T-helper 17 cell (primary cell): ENCODE data around the gene RAB14. TPM values are rescaled to one million over a fixed set of nuclear protein-coding genes. Genes with fewer than 3 reads are reported as not detected.
A peak's percentile ranks its signal among the peaks of the same experiment; 100 is the strongest.

ENCODE experiments used
- ATAC-seq: fragments of 150-1000 bp; cut with Tn5 transposase; 2 replicates; pipeline ENCODE4 v1.10.0; 2021; ENCODE audit warnings: mild to moderate bottlenecking, moderate library complexity
- DNase-seq, 3 donors: peaks; one replicate each; pipeline versions ENCODE4 v3.0.0 to v3.0.0-alpha.2; 2020 to 2021
- H3K9me3 ChIP-seq: one replicate; pipeline ENCODE4 v1.7.0; 2013; ENCODE audit warnings: low read length, mild to moderate bottlenecking; ENCODE audit not compliant: control insufficient read depth, poor library complexity, severe bottlenecking
- H3K27ac Mint-ChIP-seq: one replicate; pipeline ENCODE4 v1.8.0; 2022; ENCODE audit warnings: mild to moderate bottlenecking, moderate library complexity, mixed read lengths
- H3K27me3 Mint-ChIP-seq: one replicate; pipeline ENCODE4 v1.8.0; 2022; ENCODE audit warnings: mixed read lengths
- H3K36me3 Mint-ChIP-seq: one replicate; pipeline ENCODE4 v1.8.0; 2022; ENCODE audit warnings: low read depth, mixed read lengths
- H3K4me1 Mint-ChIP-seq: one replicate; pipeline ENCODE4 v1.8.0; 2022; ENCODE audit warnings: mild to moderate bottlenecking, mixed read lengths
- H3K4me3 Mint-ChIP-seq: one replicate; pipeline ENCODE4 v1.8.0; 2022; ENCODE audit warnings: mild to moderate bottlenecking, moderate library complexity, mixed read lengths
- total RNA-seq, 4 donors: library from RNA in 2 of 4; stranded (reverse) in 2 of 4; gene quantifications; one replicate each; pipeline ENCODE4 v1.2.3 and lab custom pipeline; 2022 to 2026

Gene RAB14
- 10 to 100 TPM; 42.1 to 49.8 TPM for total RNA-seq
- total RNA-seq (lab: John Stamatoyannopoulos, UW), result 69.4 to 102 reads per million in 2 donors

DNA sequence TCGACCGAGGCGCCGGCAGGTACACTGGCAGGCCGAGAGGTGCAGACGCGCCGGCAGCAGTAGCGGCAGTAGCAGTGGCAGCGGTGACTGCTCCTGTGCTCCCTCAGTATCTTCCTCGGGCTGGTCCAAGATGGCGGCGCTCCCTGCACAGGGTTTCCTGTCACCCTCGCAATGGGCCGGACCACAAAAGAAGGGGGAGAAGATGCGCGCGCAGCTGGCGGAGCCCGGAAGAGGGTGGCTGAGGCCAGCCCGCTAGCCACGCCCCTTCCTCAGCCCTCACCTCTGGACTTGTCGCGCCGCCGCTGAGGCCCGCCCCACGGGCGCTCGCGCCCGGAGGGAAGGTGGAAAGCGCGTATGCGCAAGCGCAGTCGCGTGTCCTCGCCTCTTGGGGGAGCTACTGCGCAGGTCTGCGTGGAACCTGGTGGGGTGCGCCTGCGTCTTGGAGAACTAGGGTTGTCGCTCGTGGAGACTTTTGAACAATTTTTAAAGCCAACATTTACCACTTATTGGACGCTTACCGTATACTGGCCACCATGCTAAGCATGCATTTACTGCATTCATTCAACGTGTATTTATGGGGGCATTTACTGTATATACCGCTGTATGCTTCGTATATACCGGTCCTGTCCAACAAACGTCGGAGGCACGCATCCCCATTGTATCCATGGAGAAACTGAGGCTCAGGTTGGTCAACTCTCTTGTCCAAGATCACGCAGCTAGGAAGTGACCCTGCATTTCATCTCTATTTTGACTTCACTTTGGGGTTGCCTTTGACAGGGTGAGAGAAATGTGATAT, at the start of gene RAB14:
Gene RAB14 (minus strand): TSS at position 132 of the 796 bp plus-strand sequence. CDS start 8,457 bp downstream, outside the sequence.
- H3K4me1 Mint-ChIP-seq, result peaks cover 29% of the 10 kb centered on the region
- no peaks in the 10 kb centered on the region for H3K36me3 Mint-ChIP-seq
- ATAC-seq (peak; percentile 89), DNase-seq (peak; percentile 100)
- no peaks in the 10 kb centered on the region for H3K27me3 Mint-ChIP-seq
- H3K4me3 Mint-ChIP-seq, result peak within 1 kb of the TSS; percentile 92
- peak within 1 kb of the TSS; percentile 88 for H3K27ac Mint-ChIP-seq
- H3K9me3 ChIP-seq, result no peaks in the 10 kb centered on the region

- H3K27ac Mint-ChIP-seq, result no peak overlapping the region
These were observed 47.9 kb upstream of the RAB14 start for GRCh38 chr9:121249563-121249962.

GRCh38 chr9:121246821-121247561, 45.3 kb upstream of the RAB14 start:
- H3K27ac Mint-ChIP-seq, result no peak overlapping the region
- H3K36me3 Mint-ChIP-seq, result peaks cover 7% of the 10 kb centered on the region
- no peak overlapping the region for H3K4me3 Mint-ChIP-seq
- peaks cover 2% of the 10 kb centered on the region for H3K4me1 Mint-ChIP-seq
- no peaks in the 10 kb centered on the region for H3K27me3 Mint-ChIP-seq
- DNase-seq (no peak), ATAC-seq (no peak)
- peaks cover 7% of the 10 kb centered on the region for H3K9me3 ChIP-seq

More at GRCh38 chr9:121249563-121249962, 47.9 kb upstream of the RAB14 start:
- H3K4me1 Mint-ChIP-seq, result peaks cover 4% of the 10 kb centered on the region
- no peak overlapping the region for H3K4me3 Mint-ChIP-seq
- ATAC-seq (peak; percentile 48), DNase-seq (no peak)
- H3K27me3 Mint-ChIP-seq, result no peaks in the 10 kb centered on the region
- peaks cover 5% of the 10 kb centered on the region for H3K36me3 Mint-ChIP-seq
- peaks cover under 1% of the 10 kb centered on the region for H3K9me3 ChIP-seq

GRCh38 chr9:121242959-121243346, 41.3 kb upstream of the RAB14 start:
- peaks cover 7% of the 10 kb centered on the region for H3K9me3 ChIP-seq
- Mint-ChIP-seq H3K36me3 (peaks cover 11% of the 10 kb centered on the region), H3K27me3 (no peaks in the 10 kb centered on the region), H3K4me3 (no peak overlapping the region), H3K4me1 (no peaks in the 10 kb centered on the region), H3K27ac (no peak overlapping the region)
- DNase-seq (no peak), ATAC-seq (no peak)

DNA sequence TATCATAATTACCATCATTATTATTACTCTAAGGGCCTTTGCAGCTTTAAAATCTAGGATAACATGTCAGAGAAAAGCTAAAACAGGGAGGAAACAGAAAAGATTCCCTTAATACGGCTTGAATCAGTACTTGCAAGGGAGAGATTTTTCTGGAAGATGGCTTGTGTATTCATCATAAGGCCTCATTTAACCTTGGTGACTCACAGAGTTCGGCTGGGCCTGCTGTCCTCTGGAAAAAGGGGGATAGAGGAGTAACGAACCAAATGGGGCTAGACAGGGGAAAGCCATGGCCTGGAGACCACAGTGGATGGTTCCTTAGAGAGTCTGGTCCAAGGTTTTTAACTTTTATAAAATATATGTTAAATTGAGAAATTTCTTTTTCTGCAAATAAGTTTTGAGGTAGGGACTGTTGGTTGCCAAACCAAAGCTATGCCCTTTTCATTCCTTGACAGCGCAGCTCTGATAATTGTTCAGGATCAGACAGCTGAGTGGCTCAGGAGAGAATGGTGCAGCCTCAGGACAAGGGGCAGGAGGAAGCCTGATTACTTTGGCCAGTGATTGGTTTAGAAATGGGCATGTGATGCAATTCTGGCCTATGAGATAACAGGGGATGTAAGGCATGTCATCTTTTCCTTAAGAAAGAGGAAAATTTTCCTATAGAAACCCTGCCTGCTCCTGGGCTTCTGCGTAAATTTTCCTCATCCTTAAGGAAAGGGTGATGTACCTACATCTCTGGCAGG, 40.7 kb upstream of the RAB14 start:
- Mint-ChIP-seq H3K27me3 (no peaks in the 10 kb centered on the region), H3K4me1 (peaks cover under 1% of the 10 kb centered on the region), H3K4me3 (no peak overlapping the region), H3K27ac (no peak overlapping the region), H3K36me3 (peaks cover 11% of the 10 kb centered on the region)
- ATAC-seq (no peak), DNase-seq (no peak)
- peaks cover 7% of the 10 kb centered on the region for H3K9me3 ChIP-seq

- DNase-seq (no peak), ATAC-seq (no peak)
- H3K36me3 Mint-ChIP-seq, result peaks cover 8% of the 10 kb centered on the region
- H3K4me1 Mint-ChIP-seq, result peaks cover 2% of the 10 kb centered on the region
- no peak overlapping the region for H3K27ac Mint-ChIP-seq
- H3K27me3 Mint-ChIP-seq, result no peaks in the 10 kb centered on the region
- H3K4me3 Mint-ChIP-seq, result no peak overlapping the region
- H3K9me3 ChIP-seq, result peaks cover 7% of the 10 kb centered on the region
These were observed 38.9 kb upstream of the RAB14 start for GRCh38 chr9:121240472-121241135.

DNA sequence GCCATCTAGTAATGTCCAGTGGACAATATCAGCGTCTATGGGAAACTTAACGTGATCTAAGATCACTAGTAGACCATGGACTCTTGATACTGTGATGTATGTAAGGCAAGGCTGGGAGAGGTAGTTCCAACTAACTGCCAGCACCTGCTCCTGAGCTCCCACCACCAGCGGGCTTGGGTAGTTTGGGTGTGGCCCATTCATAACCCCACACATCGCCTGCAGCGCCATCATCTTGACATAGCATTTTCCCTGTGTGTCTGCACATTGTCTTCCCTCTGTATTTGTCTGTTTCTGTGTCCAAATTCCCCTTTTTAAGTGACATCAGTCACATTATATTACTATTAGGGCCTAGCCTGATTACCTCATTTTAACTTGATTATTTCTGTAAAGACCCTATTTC, 38.2 kb upstream of the RAB14 start:
- H3K27ac Mint-ChIP-seq, result no peak overlapping the region
- H3K36me3 Mint-ChIP-seq, result peaks cover 8% of the 10 kb centered on the region
- peaks cover 7% of the 10 kb centered on the region for H3K9me3 ChIP-seq
- H3K4me1 Mint-ChIP-seq, result peaks cover 2% of the 10 kb centered on the region
- H3K27me3 Mint-ChIP-seq, result no peaks in the 10 kb centered on the region
- DNase-seq, result no peak
- no peak for ATAC-seq
- H3K4me3 Mint-ChIP-seq, result no peak overlapping the region

- ATAC-seq, result no peak
- peaks cover 8% of the 10 kb centered on the region for H3K36me3 Mint-ChIP-seq
- H3K4me1 Mint-ChIP-seq, result peaks cover 2% of the 10 kb centered on the region
These were observed 37.4 kb upstream of the RAB14 start for GRCh38 chr9:121239071-121239470.

GRCh38 chr9:121237916-121238315, 36.2 kb upstream of the RAB14 start:
- ATAC-seq (no peak), DNase-seq (no peak)
- Mint-ChIP-seq H3K4me1 (peaks cover 2% of the 10 kb centered on the region), H3K4me3 (no peak overlapping the region), H3K27me3 (no peaks in the 10 kb centered on the region), H3K36me3 (peaks cover 6% of the 10 kb centered on the region), H3K27ac (no peak overlapping the region)
- peaks cover 2% of the 10 kb centered on the region for H3K9me3 ChIP-seq

More at GRCh38 chr9:121239071-121239470, 37.4 kb upstream of the RAB14 start:
- Mint-ChIP-seq H3K27me3 (no peaks in the 10 kb centered on the region), H3K27ac (no peak overlapping the region), H3K4me3 (no peak overlapping the region)
- peaks cover 4% of the 10 kb centered on the region for H3K9me3 ChIP-seq
- DNase-seq, result no peak

- Mint-ChIP-seq H3K4me3 (no peak overlapping the region), H3K27me3 (no peaks in the 10 kb centered on the region), H3K4me1 (peaks cover 2% of the 10 kb centered on the region), H3K27ac (no peak overlapping the region), H3K36me3 (peaks cover 11% of the 10 kb centered on the region)
- no peaks in the 10 kb centered on the region for H3K9me3 ChIP-seq
- ATAC-seq, result no peak
- DNase-seq, result no peak
These were observed 33.8 kb upstream of the RAB14 start for GRCh38 chr9:121235512-121235911.

DNA sequence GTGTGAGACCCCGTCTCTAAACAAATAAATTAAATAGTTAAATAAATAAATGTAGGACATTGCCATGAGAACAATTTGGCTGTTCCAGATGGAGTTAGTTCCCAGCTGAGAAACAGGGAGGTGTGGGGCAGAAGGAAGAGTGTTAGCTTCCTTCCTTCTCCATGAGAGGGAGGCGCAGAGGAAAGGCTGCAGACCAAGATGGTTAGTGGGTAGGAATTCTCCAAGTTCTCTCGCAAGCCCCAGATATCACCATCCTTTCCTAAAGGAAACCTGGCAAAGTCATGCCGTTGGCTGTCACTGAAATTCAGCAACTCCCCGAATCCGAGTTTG, 33.1 kb upstream of the RAB14 start:
- ATAC-seq (no peak), DNase-seq (no peak)
- Mint-ChIP-seq H3K4me1 (peaks cover 2% of the 10 kb centered on the region), H3K27me3 (no peaks in the 10 kb centered on the region), H3K27ac (no peak overlapping the region), H3K36me3 (peaks cover 8% of the 10 kb centered on the region), H3K4me3 (no peak overlapping the region)
- no peaks in the 10 kb centered on the region for H3K9me3 ChIP-seq

GRCh38 chr9:121233906-121234831, 32.5 kb upstream of the RAB14 start:
- DNase-seq (no peak), ATAC-seq (no peak)
- Mint-ChIP-seq H3K4me3 (no peak overlapping the region), H3K4me1 (peaks cover 2% of the 10 kb centered on the region), H3K27ac (no peak overlapping the region), H3K36me3 (peaks cover 8% of the 10 kb centered on the region), H3K27me3 (no peaks in the 10 kb centered on the region)
- H3K9me3 ChIP-seq, result no peaks in the 10 kb centered on the region
